K562 (cell line): ENCODE data around the gene TUBB2A. TPM values are rescaled to one million over a fixed set of nuclear protein-coding genes. Genes with fewer than 3 reads are reported as not detected.

Source experiments
- ADNP ChIP-seq: fragments of 200-800 bp; sonication (Bioruptor generic); IDR thresholded peaks from 2 replicates; pipeline ENCODE4 v1.6.1; 2016; ENCODE audit warnings: missing genetic modification characterization, missing compliant biosample characterization
- ELF4 ChIP-seq: fragments of 450-650 bp; formaldehyde crosslinking; IDR thresholded peaks from 2 replicates; pipeline ENCODE4 v1.4.0; 2022; ENCODE audit warnings: missing genetic modification characterization
- ELK3 ChIP-seq: fragments of 450-650 bp; formaldehyde crosslinking; IDR thresholded peaks from 2 replicates; pipeline ENCODE4 v1.4.0; 2020; ENCODE audit warnings: mild to moderate bottlenecking
- HMBOX1 ChIP-seq: sonication (generic); IDR thresholded peaks from 2 replicates; pipeline ENCODE4 v1.6.1; 2016
- NEUROD1 ChIP-seq: fragments of 150-350 bp; IDR thresholded peaks from 2 replicates; pipeline ENCODE4 v1.6.1; 2014; ENCODE audit warnings: borderline replicate concordance, low read length, low read depth; ENCODE audit not compliant: partially characterized antibody
- NR4A1 ChIP-seq, 2 experiments: fragments of 250-450 bp in 1 of 2; fragments of 450-650 bp in 1 of 2; sonication (Bioruptor Pico) in 1 of 2; IDR thresholded peaks; 2 replicates each; pipeline versions ENCODE4 v1.4.0 to v1.6.1; 2016 to 2020; ENCODE audit warnings: mild to moderate bottlenecking in 2 of 2, missing compliant biosample characterization in 1 of 2, missing genetic modification characterization in 1 of 2, moderate library complexity in 1 of 2
- POLR2G ChIP-seq: fragments of 200-400 bp; formaldehyde crosslinking; IDR thresholded peaks from 2 replicates; pipeline ENCODE4 v1.6.1; 2017; ENCODE audit warnings: low read depth, mild to moderate bottlenecking, antibody characterized with exemption, low read length, moderate library complexity
- VEZF1 ChIP-seq: fragments of 200-800 bp; sonication (Bioruptor generic); IDR thresholded peaks from 2 replicates; pipeline ENCODE4 v1.6.1; 2017; ENCODE audit warnings: missing genetic modification characterization, missing compliant biosample characterization
- ZBTB1 ChIP-seq: sonication (generic); formaldehyde crosslinking; IDR thresholded peaks from 2 replicates; pipeline ENCODE4 v1.8.1; 2023; ENCODE audit warnings: missing genetic modification reagents, low read depth, mild to moderate bottlenecking, borderline replicate concordance
- ZBTB40 ChIP-seq, 2 experiments: fragments of 450-650 bp in 1 of 2; sonication (generic) in 1 of 2; formaldehyde crosslinking in 1 of 2; IDR thresholded peaks; 2 replicates each; pipeline versions ENCODE4 v1.7.1 to v1.9.0; 2016 to 2022; ENCODE audit warnings: inconsistent platforms in 1 of 2, mild to moderate bottlenecking in 1 of 2, missing genetic modification reagents in 1 of 2
- ZNF253 ChIP-seq: fragments of 250-450 bp; sonication (Bioruptor Pico); conservative IDR thresholded peaks from 2 replicates; pipeline ENCODE4 v1.6.1; 2021; ENCODE audit warnings: mild to moderate bottlenecking
- ZNF316 ChIP-seq: fragments of 450-650 bp; IDR thresholded peaks from 2 replicates; pipeline ENCODE4 v1.6.1; 2016
- ZNF586 ChIP-seq: fragments of 450-650 bp; formaldehyde crosslinking; conservative IDR thresholded peaks from 2 replicates; pipeline ENCODE4 v1.4.0; 2020; ENCODE audit warnings: mild to moderate bottlenecking, moderate library complexity
- ZNF764 ChIP-seq: fragments of 250-450 bp; sonication (Bioruptor Pico); IDR thresholded peaks from 2 replicates; pipeline ENCODE4 v1.4.0; 2020; ENCODE audit warnings: low read depth, mild to moderate bottlenecking, moderate library complexity
- polyA plus RNA-seq, 8 experiments: library from polyadenylated mRNA; depleted of rRNA in 4 of 8; stranded (reverse) in 5 of 8; unstranded in 3 of 8; fragments of >200 nt; fragmentation: Nextera tagmentation in 2 of 8; fragmentation: Illumina TruSeq in 1 of 8; extraction: Ambion mirVana in 2 of 8; extraction: Trizol in 1 of 8; gene quantifications; 2 replicates each; pipeline versions ENCODE4 v1.2.1 to v1.2.3, GENCODE V29; 2011 to 2014; ENCODE audit warnings: inconsistent platforms in 1 of 8, missing spikeins in 1 of 8
- total RNA-seq, 7 experiments: library from RNA; depleted of rRNA in 6 of 7; stranded (reverse); fragments of >200 nt in 6 of 7; fragmentation: Illumina TruSeq in 2 of 7; extraction: Trizol in 2 of 7; gene quantifications; 2 replicates each; pipeline versions ENCODE4 v1.2.1 to v1.2.3, GENCODE V29; 2011 to 2021; ENCODE audit warnings: low replicate concordance in 1 of 7

TUBB2A gene
- total and polyA plus RNA-seq, 9 of the 15 experiments (the other 6 are each of a cell fraction or from before 2014, with no cell fraction given) = 3.6 to 92.1 (median 45.6) TPM

GRCh38 chr6:3118353-3119039 lies 38.8 kb downstream of the TUBB2A start, which contains the start of gene BPHL (continued):
- TF ChIP-seq ZBTB40 (IDR thresholded peaks at IDR 0.05) (no peak), ZBTB40 (CRISPR knock-in tag; IDR thresholded peaks at IDR 0.05) (no peak), ELF4 (0 out of 2 replicates have a peak, but pooled peaks have one; percentile 51), POLR2G (peak; percentile 93), ZNF586 (CRISPR knock-in tag) (no peak), ZNF764 (CRISPR knock-in tag) (no peak), ADNP (tag) (no peak), ZNF253 (CRISPR knock-in tag) (no peak), HMBOX1 (no peak), ELK3 (CRISPR knock-in tag) (no peak), ZNF316 (peak; percentile 40; the same call in 1 of the 2 replicates), NR4A1 (CRISPR knock-in tag; IDR thresholded peaks at IDR 0.05) (no peak), NR4A1 (tag; IDR thresholded peaks at IDR 0.05) (peak; percentile 47; the same call in 1 of the 2 replicates), ZBTB1 (CRISPR knock-in tag) (0 out of 2 replicates have a peak, but pooled peaks have one; percentile 84), VEZF1 (CRISPR knock-in tag) (peak; percentile 62), NEUROD1 (no peak)
